ENCODE measurements around the gene NKD2. TPM values are rescaled to one million over a fixed set of nuclear protein-coding genes. Genes with fewer than 3 reads are reported as not detected.

NKD2 gene
- total and polyA plus RNA-seq, 2 donors = 5.1 to 12.4 TPM

GRCh38 chr5:976849-977751 lies 31.5 kb upstream of the NKD2 start:
- no peak for DNase-seq (ENCODE audit: low read depth in 6 of 9, low spot score in 9 of 9)
- H3K9me3 ChIP-seq (ENCODE audit: control insufficient read depth in 2 of 2, insufficient read depth in 1 of 2, low read length in 1 of 2) = peaks cover 0 to 9% of the 10 kb centered on the region in 2 donors
- H3K4me3 ChIP-seq (ENCODE audit: low read length in 2 of 2) = no peak overlapping the region
- H3K4me1 ChIP-seq (ENCODE audit: control insufficient read depth in 2 of 2, insufficient read depth in 2 of 2, low read length in 2 of 2) = peaks cover 5 to 25% of the 10 kb centered on the region in 2 donors
- no peaks in the 10 kb centered on the region for H3K27me3 ChIP-seq (ENCODE audit: control insufficient read depth in 2 of 2, insufficient read depth in 1 of 2, low read length in 1 of 2)
- 95% methylated on average over 29 of the region's 29 CpGs for WGBS
- H3K27ac ChIP-seq (ENCODE audit: low read depth in 1 of 2, low read length in 1 of 2) = no peak overlapping the region
- no peaks in the 10 kb centered on the region for H3K36me3 ChIP-seq (ENCODE audit: control insufficient read depth in 2 of 2, insufficient read depth in 2 of 2, low read length in 1 of 2)

GRCh38 chr5:978054-978453 lies 30.5 kb upstream of the NKD2 start:
- no peaks in the 10 kb centered on the region for H3K27me3 ChIP-seq (ENCODE audit: control insufficient read depth in 2 of 2, insufficient read depth in 1 of 2, low read length in 1 of 2)
- H3K4me1 ChIP-seq (ENCODE audit: control insufficient read depth in 2 of 2, insufficient read depth in 2 of 2, low read length in 2 of 2) = peaks cover 5 to 31% of the 10 kb centered on the region in 2 donors
- H3K27ac ChIP-seq (ENCODE audit: low read depth in 1 of 2, low read length in 1 of 2) = no peak overlapping the region
- H3K36me3 ChIP-seq (ENCODE audit: control insufficient read depth in 2 of 2, insufficient read depth in 2 of 2, low read length in 1 of 2) = no peaks in the 10 kb centered on the region
- no peak for DNase-seq (ENCODE audit: low read depth in 6 of 9, low spot score in 9 of 9)
- 91% methylated on average over 16 of the region's 16 CpGs for WGBS
- H3K4me3 ChIP-seq (ENCODE audit: low read length in 2 of 2) = no peak overlapping the region
- H3K9me3 ChIP-seq (ENCODE audit: control insufficient read depth in 2 of 2, insufficient read depth in 1 of 2, low read length in 1 of 2) = peaks cover 0 to 9% of the 10 kb centered on the region in 2 donors

DNA sequence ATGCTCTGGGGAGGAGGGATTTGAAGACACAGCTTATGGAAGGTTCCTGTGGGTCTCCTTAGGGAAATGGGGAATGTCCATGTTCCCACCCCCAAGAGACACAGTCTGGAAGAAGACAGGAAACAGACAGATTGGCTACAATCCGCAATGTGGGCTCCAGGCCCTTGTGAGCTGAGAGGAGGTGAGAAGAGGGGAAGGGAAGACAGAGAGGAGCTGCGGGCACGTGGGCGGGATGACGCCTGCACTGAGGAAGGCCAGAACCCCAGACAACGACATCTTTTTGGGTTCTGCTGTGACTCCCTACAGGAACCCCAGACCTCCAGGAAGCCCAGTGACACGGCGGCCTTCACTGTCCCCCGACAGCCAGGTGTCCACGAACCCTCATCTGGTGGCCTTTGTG lies 29.9 kb upstream of the NKD2 start:
- no peaks in the 10 kb centered on the region for H3K36me3 ChIP-seq (ENCODE audit: control insufficient read depth in 2 of 2, insufficient read depth in 2 of 2, low read length in 1 of 2)

GRCh38 chr5:979100-979817 lies 29.3 kb upstream of the NKD2 start:
- DNase-seq (ENCODE audit: low read depth in 6 of 9, low spot score in 9 of 9) = no peak
- WGBS = 87% methylated on average over 24 of the region's 24 CpGs

More for the DNA sequence above, 29.9 kb upstream of the NKD2 start:
- Histone ChIP-seq H3K4me3 (ENCODE audit: low read length in 2 of 2) (no peak overlapping the region), H3K27me3 (ENCODE audit: control insufficient read depth in 2 of 2, insufficient read depth in 1 of 2, low read length in 1 of 2) (no peaks in the 10 kb centered on the region), H3K27ac (ENCODE audit: low read depth in 1 of 2, low read length in 1 of 2) (no peak overlapping the region), H3K4me1 (ENCODE audit: control insufficient read depth in 2 of 2, insufficient read depth in 2 of 2, low read length in 2 of 2) (peaks cover 5 to 33% of the 10 kb centered on the region in 2 donors), H3K9me3 (ENCODE audit: control insufficient read depth in 2 of 2, insufficient read depth in 1 of 2, low read length in 1 of 2) (peaks cover 0 to 9% of the 10 kb centered on the region in 2 donors)
- WGBS = 82% methylated on average over 10 of the region's 10 CpGs
- DNase-seq (ENCODE audit: low read depth in 6 of 9, low spot score in 9 of 9) = no peak

DNA sequence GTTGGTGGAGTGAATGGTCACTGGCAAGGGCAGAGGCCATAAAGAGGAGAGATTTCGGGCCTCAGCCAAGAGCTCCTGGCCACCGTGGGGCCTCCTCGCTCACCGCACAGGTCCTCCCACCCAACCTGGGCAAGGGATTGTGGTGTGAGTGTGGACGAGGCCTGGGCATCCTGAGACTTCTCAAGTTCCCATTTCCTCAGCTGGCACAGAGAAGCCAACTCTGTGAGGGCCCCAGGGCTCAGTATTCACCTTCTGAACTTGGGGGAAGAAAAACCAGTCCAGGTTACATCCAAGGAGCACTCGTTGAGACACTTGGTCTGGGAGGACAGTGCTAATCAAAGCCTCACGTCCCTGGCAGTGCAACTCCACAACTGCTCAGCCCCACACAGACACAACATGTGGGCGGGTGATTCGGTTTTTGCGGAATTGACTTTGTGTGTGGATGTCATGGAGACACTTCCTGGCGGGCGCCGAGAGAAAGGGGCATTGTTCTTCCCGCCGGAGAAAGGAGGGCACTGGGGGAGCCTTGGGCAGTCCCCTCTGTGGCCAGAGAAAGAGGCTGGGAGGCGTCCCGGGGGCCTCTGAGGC lies 28.5 kb upstream of the NKD2 start:
- no peak for DNase-seq (ENCODE audit: low read depth in 6 of 9, low spot score in 9 of 9)
- H3K9me3 ChIP-seq (ENCODE audit: control insufficient read depth in 2 of 2, insufficient read depth in 1 of 2, low read length in 1 of 2) = peaks cover 0 to 7% of the 10 kb centered on the region in 2 donors
- no peaks in the 10 kb centered on the region for H3K36me3 ChIP-seq (ENCODE audit: control insufficient read depth in 2 of 2, insufficient read depth in 2 of 2, low read length in 1 of 2)
- H3K27ac ChIP-seq (ENCODE audit: low read depth in 1 of 2, low read length in 1 of 2) = no peak overlapping the region
- H3K4me3 ChIP-seq (ENCODE audit: low read length in 2 of 2) = no peak overlapping the region
- 78% methylated on average over 17 of the region's 17 CpGs for WGBS
- H3K4me1 ChIP-seq (ENCODE audit: control insufficient read depth in 2 of 2, insufficient read depth in 2 of 2, low read length in 2 of 2) = peaks cover 5 to 34% of the 10 kb centered on the region in 2 donors
- H3K27me3 ChIP-seq (ENCODE audit: control insufficient read depth in 2 of 2, insufficient read depth in 1 of 2, low read length in 1 of 2) = no peaks in the 10 kb centered on the region

More at GRCh38 chr5:979100-979817, 29.3 kb upstream of the NKD2 start:
- H3K36me3 ChIP-seq (ENCODE audit: control insufficient read depth in 2 of 2, insufficient read depth in 2 of 2, low read length in 1 of 2) = no peaks in the 10 kb centered on the region
- H3K4me3 ChIP-seq (ENCODE audit: low read length in 2 of 2) = no peak overlapping the region
- H3K27ac ChIP-seq (ENCODE audit: low read depth in 1 of 2, low read length in 1 of 2) = no peak overlapping the region
- peaks cover 5 to 34% of the 10 kb centered on the region in 2 donors for H3K4me1 ChIP-seq (ENCODE audit: control insufficient read depth in 2 of 2, insufficient read depth in 2 of 2, low read length in 2 of 2)
- no peaks in the 10 kb centered on the region for H3K27me3 ChIP-seq (ENCODE audit: control insufficient read depth in 2 of 2, insufficient read depth in 1 of 2, low read length in 1 of 2)
- peaks cover 0 to 9% of the 10 kb centered on the region in 2 donors for H3K9me3 ChIP-seq (ENCODE audit: control insufficient read depth in 2 of 2, insufficient read depth in 1 of 2, low read length in 1 of 2)

DNA sequence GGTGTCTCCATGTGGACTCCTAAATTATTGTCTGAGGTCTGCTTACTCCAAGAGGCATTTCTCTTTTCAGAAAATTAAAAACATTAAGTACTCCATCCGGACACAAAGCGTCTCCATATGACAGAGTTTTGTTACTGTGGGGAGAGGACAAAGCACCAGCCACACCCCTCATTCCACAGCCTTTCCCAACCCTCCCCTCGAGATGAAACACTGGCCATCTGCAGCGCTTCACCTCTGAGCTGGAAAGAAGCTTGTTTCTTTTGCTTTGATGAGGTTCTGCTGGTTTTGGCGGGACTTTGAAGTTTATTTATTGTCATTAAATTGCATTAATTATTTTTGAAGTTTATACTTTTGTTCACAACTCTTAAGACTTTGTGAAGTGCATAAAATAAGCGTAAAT lies 27.6 kb upstream of the NKD2 start:
- H3K4me3 ChIP-seq (ENCODE audit: low read length in 2 of 2) = no peak overlapping the region
- H3K36me3 ChIP-seq (ENCODE audit: control insufficient read depth in 2 of 2, insufficient read depth in 2 of 2, low read length in 1 of 2) = no peaks in the 10 kb centered on the region
- peaks cover 1 to 4% of the 10 kb centered on the region in 2 donors for H3K9me3 ChIP-seq (ENCODE audit: control insufficient read depth in 2 of 2, insufficient read depth in 1 of 2, low read length in 1 of 2)
- peak overlapping the region in 1 of 2 donors; percentile 11 for H3K27ac ChIP-seq (ENCODE audit: low read depth in 1 of 2, low read length in 1 of 2)
- no peak for DNase-seq (ENCODE audit: low read depth in 6 of 9, low spot score in 9 of 9)
- peaks cover 5 to 34% of the 10 kb centered on the region in 2 donors for H3K4me1 ChIP-seq (ENCODE audit: control insufficient read depth in 2 of 2, insufficient read depth in 2 of 2, low read length in 2 of 2)
- H3K27me3 ChIP-seq (ENCODE audit: control insufficient read depth in 2 of 2, insufficient read depth in 1 of 2, low read length in 1 of 2) = no peaks in the 10 kb centered on the region
- 59% methylated on average over 6 of the region's 6 CpGs for WGBS

DNA sequence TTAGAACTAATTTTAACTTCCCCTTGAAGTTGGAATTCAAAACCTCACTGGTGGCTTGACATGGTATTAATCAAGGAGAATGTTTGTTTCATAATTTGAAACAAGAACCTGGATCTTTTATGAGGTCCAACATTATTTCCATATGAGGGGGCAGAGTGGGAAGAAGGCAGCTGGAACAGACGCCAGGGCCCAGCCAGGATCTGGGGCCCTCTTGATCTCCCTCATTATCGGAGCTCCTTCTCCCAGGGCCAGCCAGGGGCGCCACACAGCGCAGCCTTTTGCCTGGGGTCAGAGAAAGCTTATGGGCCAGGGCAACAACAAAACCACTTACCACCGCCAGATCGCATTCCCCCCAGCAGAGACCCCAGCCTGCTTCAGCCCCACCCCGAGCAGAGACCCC lies 27.1 kb upstream of the NKD2 start:
- Histone ChIP-seq H3K27ac (ENCODE audit: low read depth in 1 of 2, low read length in 1 of 2) (no peak overlapping the region), H3K9me3 (ENCODE audit: control insufficient read depth in 2 of 2, insufficient read depth in 1 of 2, low read length in 1 of 2) (peaks cover 1 to 4% of the 10 kb centered on the region in 2 donors), H3K36me3 (ENCODE audit: control insufficient read depth in 2 of 2, insufficient read depth in 2 of 2, low read length in 1 of 2) (no peaks in the 10 kb centered on the region), H3K27me3 (ENCODE audit: control insufficient read depth in 2 of 2, insufficient read depth in 1 of 2, low read length in 1 of 2) (no peaks in the 10 kb centered on the region), H3K4me3 (ENCODE audit: low read length in 2 of 2) (no peak overlapping the region), H3K4me1 (ENCODE audit: control insufficient read depth in 2 of 2, insufficient read depth in 2 of 2, low read length in 2 of 2) (peaks cover 5 to 34% of the 10 kb centered on the region in 2 donors)
- 97% methylated on average over 7 of the region's 7 CpGs for WGBS
- DNase-seq (ENCODE audit: low read depth in 6 of 9, low spot score in 9 of 9) = no peak

GRCh38 chr5:982377-983237 lies 26.0 kb upstream of the NKD2 start:
- no peak overlapping the region for H3K4me3 ChIP-seq (ENCODE audit: low read length in 2 of 2)
- DNase-seq (ENCODE audit: low read depth in 6 of 9, low spot score in 9 of 9) = peak in 1 of 9 donors; percentile 60
- H3K4me1 ChIP-seq (ENCODE audit: control insufficient read depth in 2 of 2, insufficient read depth in 2 of 2, low read length in 2 of 2) = peaks cover 5 to 34% of the 10 kb centered on the region in 2 donors
- H3K36me3 ChIP-seq (ENCODE audit: control insufficient read depth in 2 of 2, insufficient read depth in 2 of 2, low read length in 1 of 2) = no peaks in the 10 kb centered on the region
- H3K27ac ChIP-seq (ENCODE audit: low read depth in 1 of 2, low read length in 1 of 2) = no peak overlapping the region
- no peaks in the 10 kb centered on the region for H3K27me3 ChIP-seq (ENCODE audit: control insufficient read depth in 2 of 2, insufficient read depth in 1 of 2, low read length in 1 of 2)
- H3K9me3 ChIP-seq (ENCODE audit: control insufficient read depth in 2 of 2, insufficient read depth in 1 of 2, low read length in 1 of 2) = peaks cover 2 to 4% of the 10 kb centered on the region in 2 donors
- WGBS = 83% methylated on average over 27 of the region's 27 CpGs
